IPS-NIHi11 (cell line): ENCODE data around the gene ADARB2.
"Not testable (repeated sequence)": the region's sequence is repeated elsewhere in the genome, so short reads cannot be mapped to it uniquely, and the experiment has no call there.

Experiments
- DNase-seq: peaks from one replicate; pipeline ENCODE4 v3.0.0; 2012; ENCODE audit warnings: mixed read lengths, low spot score

ADARB2 gene

GRCh38 chr10:1424648-1425047 lies 312.7 kb downstream of the ADARB2 start:
- no peak for DNase-seq

GRCh38 chr10:1423676-1424253 lies 313.6 kb downstream of the ADARB2 start:
- no peak for DNase-seq

GRCh38 chr10:1422275-1422674 lies 315.1 kb downstream of the ADARB2 start:
- no peak for DNase-seq

GRCh38 chr10:1420661-1421362 lies 316.5 kb downstream of the ADARB2 start:
- DNase-seq, result peak; percentile 87

- no peak for DNase-seq
Observed at GRCh38 chr10:1419796-1420610, 317.3 kb downstream of the ADARB2 start.

- DNase-seq, result no peak
Observed at GRCh38 chr10:1418031-1418550, 319.2 kb downstream of the ADARB2 start.

- DNase-seq, result no peak
Observed at GRCh38 chr10:1417574-1417973, 319.8 kb downstream of the ADARB2 start.

- DNase-seq, result no peak
Observed at GRCh38 chr10:1416456-1417037, 320.8 kb downstream of the ADARB2 start.

- no peak for DNase-seq
Observed at GRCh38 chr10:1414893-1415292, 322.4 kb downstream of the ADARB2 start.

- DNase-seq, result not testable (repeated sequence)
Observed at GRCh38 chr10:1414346-1414745, 323.0 kb downstream of the ADARB2 start.

- no peak for DNase-seq
Observed at GRCh38 chr10:1413823-1414222, 323.5 kb downstream of the ADARB2 start.

- DNase-seq, result no peak
Observed at GRCh38 chr10:1413256-1413655, 324.1 kb downstream of the ADARB2 start.

- DNase-seq, result no peak
Observed at GRCh38 chr10:1412531-1413189, 324.7 kb downstream of the ADARB2 start.

GRCh38 chr10:1411956-1412355 lies 325.4 kb downstream of the ADARB2 start:
- DNase-seq, result no peak

- no peak for DNase-seq
Observed at GRCh38 chr10:1411451-1411850, 325.9 kb downstream of the ADARB2 start.

- DNase-seq, result no peak
Observed at GRCh38 chr10:1410469-1411395, 326.6 kb downstream of the ADARB2 start.

GRCh38 chr10:1410032-1410431 lies 327.3 kb downstream of the ADARB2 start:
- no peak for DNase-seq

- no peak for DNase-seq
Observed at GRCh38 chr10:1409392-1409791, 327.9 kb downstream of the ADARB2 start.

- no peak for DNase-seq
Observed at GRCh38 chr10:1408651-1409367, 328.5 kb downstream of the ADARB2 start.
